Colonic mucosa (tissue), 4 donors: ENCODE measurements around the gene BNC1. TPM values are rescaled to one million over a fixed set of nuclear protein-coding genes. Genes with fewer than 3 reads are reported as not detected.

Experiments used
- DNase-seq: peaks from one replicate; pipeline ENCODE4 v3.0.0-alpha.2; 2020
- H3K27ac ChIP-seq: fragments of 200-600 bp; one replicate; pipeline ENCODE4 v1.8.0; 2021
- H3K27me3 ChIP-seq: fragments of 200-600 bp; one replicate; pipeline ENCODE4 v1.8.0; 2021
- H3K36me3 ChIP-seq: fragments of 200-600 bp; one replicate; pipeline ENCODE4 v1.8.0; 2021
- H3K4me1 ChIP-seq: fragments of 200-600 bp; one replicate; pipeline ENCODE4 v1.8.0; 2021; ENCODE audit warnings: mild to moderate bottlenecking
- H3K4me3 ChIP-seq: fragments of 200-600 bp; one replicate; pipeline ENCODE4 v1.8.0; 2021
- H3K9ac ChIP-seq, 2 donors: one replicate each; pipeline ENCODE4 v1.7.0; 2013; ENCODE audit warnings: control low read depth in 2 of 2, low read depth in 2 of 2, low read length in 2 of 2
- H3K9me3 ChIP-seq: fragments of 200-600 bp; one replicate; pipeline ENCODE4 v1.8.0; 2021
- CTCF ChIP-seq: fragments of 200-600 bp; IDR thresholded peaks from one replicate; pipeline ENCODE4 v1.8.0; 2022; ENCODE audit warnings: antibody characterized with exemption, mild to moderate bottlenecking
- intact Hi-C: fragments of 100-400 bp; cut with DNase I; formaldehyde crosslinking; loops from one replicate; pipeline ENCODE4 v1.14.1; 2022
- total RNA-seq, 2 donors: library from RNA; stranded (reverse); fragmentation: NEBNext Ultra II Directional in 1 of 2; extraction: Animal tissue kit (Norgen Biotek cat#: 25700) in 1 of 2; gene quantifications; one replicate each; pipeline ENCODE4 v1.2.1, GENCODE V29; 2021
- donor health status: healthy.
- donor health status: DM: no; HTN: no; CAD: no.
- donor health status: DM: no; HTN: no; CAD: no.

BNC1 gene
- total RNA-seq, 2 donors from 2014 or later: not detected

- no peak for DNase-seq
- Histone ChIP-seq H3K9ac (no peak overlapping the region), H3K9me3 (no peaks in the 10 kb centered on the region), H3K4me3 (no peak overlapping the region), H3K27me3 (no peaks in the 10 kb centered on the region), H3K27ac (no peak overlapping the region), H3K4me1 (no peaks in the 10 kb centered on the region), H3K36me3 (no peaks in the 10 kb centered on the region)
- intact Hi-C loops: no loop called here
- TF ChIP-seq CTCF: no peak
Observed at GRCh38 chr15:83312071-83312470, 27.6 kb upstream of the BNC1 start.

GRCh38 chr15:83310521-83311456 is 26.3 kb upstream of the BNC1 start:
- Histone ChIP-seq H3K9me3 (no peaks in the 10 kb centered on the region), H3K4me1 (no peaks in the 10 kb centered on the region), H3K27me3 (no peaks in the 10 kb centered on the region), H3K9ac (no peak overlapping the region), H3K27ac (no peak overlapping the region), H3K36me3 (no peaks in the 10 kb centered on the region), H3K4me3 (no peak overlapping the region)
- intact Hi-C loops: no loop called here
- TF ChIP-seq CTCF: no peak
- no peak for DNase-seq

- Histone ChIP-seq H3K27ac (no peak overlapping the region), H3K27me3 (no peaks in the 10 kb centered on the region), H3K9me3 (no peaks in the 10 kb centered on the region), H3K4me1 (no peaks in the 10 kb centered on the region), H3K4me3 (no peak overlapping the region), H3K36me3 (no peaks in the 10 kb centered on the region), H3K9ac (no peak overlapping the region)
- intact Hi-C loops: no loop called here
- DNase-seq: no peak
- no peak for TF ChIP-seq CTCF
Observed at GRCh38 chr15:83308671-83309070, 24.2 kb upstream of the BNC1 start.

- Histone ChIP-seq H3K36me3 (no peaks in the 10 kb centered on the region), H3K9me3 (no peaks in the 10 kb centered on the region), H3K9ac (no peak overlapping the region), H3K4me3 (no peak overlapping the region), H3K27me3 (no peaks in the 10 kb centered on the region), H3K27ac (no peak overlapping the region), H3K4me1 (no peaks in the 10 kb centered on the region)
- no peak for TF ChIP-seq CTCF
- intact Hi-C loops: no loop called here
- no peak for DNase-seq
Observed at GRCh38 chr15:83306561-83306960, 22.1 kb upstream of the BNC1 start.

GRCh38 chr15:83305704-83306291 is 21.3 kb upstream of the BNC1 start:
- no peak for DNase-seq
- Histone ChIP-seq H3K9me3 (no peaks in the 10 kb centered on the region), H3K36me3 (no peaks in the 10 kb centered on the region), H3K4me1 (no peaks in the 10 kb centered on the region), H3K9ac (no peak overlapping the region), H3K27ac (no peak overlapping the region), H3K4me3 (no peak overlapping the region), H3K27me3 (no peaks in the 10 kb centered on the region)
- intact Hi-C loops: no loop called here
- no peak for TF ChIP-seq CTCF
